Dedifferentiated amniotic fluid mesenchymal stem cell (primary cell): ENCODE results near the gene ZDHHC9.

Experiments
- DNase-seq: peaks from one replicate; pipeline ENCODE4 v3.0.0-alpha.2; 2016; ENCODE audit errors: extremely low spot score

The ZDHHC9 gene

DNA sequence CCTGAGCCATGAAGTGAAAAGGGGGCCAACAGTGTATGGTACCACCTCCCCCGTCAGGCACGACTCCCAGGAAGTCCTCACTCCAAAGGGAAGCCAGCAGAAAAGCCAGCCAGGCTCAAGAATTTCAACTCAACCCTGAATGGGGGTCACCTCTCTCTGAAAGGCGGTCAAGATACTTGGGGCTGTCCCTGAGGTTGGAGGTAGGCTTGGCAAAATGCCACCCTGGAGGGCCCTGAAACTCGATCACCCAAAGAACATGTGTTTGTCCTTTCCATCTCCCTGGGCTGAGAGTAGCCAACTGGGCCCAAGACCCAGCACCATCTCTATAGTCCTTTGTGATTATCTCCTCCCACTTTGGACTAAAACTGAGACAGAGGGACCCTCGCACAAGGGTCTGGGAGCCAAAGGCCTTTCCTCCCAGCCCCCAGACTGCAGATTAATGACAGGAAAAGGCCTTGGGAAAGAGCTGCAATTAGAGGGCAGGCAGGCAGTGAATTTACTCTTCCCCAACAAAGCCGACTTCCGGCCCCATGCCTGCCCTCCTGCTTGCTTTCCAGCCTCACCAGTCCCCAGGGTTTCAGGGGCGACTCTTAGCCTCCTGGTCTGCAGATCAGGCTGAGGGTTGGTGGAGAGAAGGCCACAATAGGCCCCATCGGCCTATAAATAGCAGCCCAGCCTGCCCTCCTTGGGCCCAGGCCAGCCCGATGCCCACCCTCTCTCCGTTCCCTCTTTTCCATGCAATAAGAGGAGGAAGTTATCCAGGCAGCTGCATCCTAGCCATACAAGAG, 58.3 kb downstream of the ZDHHC9 start:
- no peak for DNase-seq

GRCh38 chrX:129784371-129784770, 59.3 kb downstream of the ZDHHC9 start:
- no peak for DNase-seq

- DNase-seq, result no peak
Observed at GRCh38 chrX:129783291-129783713, 60.4 kb downstream of the ZDHHC9 start.

GRCh38 chrX:129782706-129783105, 61.0 kb downstream of the ZDHHC9 start:
- no peak for DNase-seq

- no peak for DNase-seq
Observed at GRCh38 chrX:129781680-129782495, 61.8 kb downstream of the ZDHHC9 start.

GRCh38 chrX:129781134-129781672, 62.5 kb downstream of the ZDHHC9 start:
- no peak for DNase-seq

GRCh38 chrX:129780441-129781105, 63.1 kb downstream of the ZDHHC9 start:
- no peak for DNase-seq

DNA sequence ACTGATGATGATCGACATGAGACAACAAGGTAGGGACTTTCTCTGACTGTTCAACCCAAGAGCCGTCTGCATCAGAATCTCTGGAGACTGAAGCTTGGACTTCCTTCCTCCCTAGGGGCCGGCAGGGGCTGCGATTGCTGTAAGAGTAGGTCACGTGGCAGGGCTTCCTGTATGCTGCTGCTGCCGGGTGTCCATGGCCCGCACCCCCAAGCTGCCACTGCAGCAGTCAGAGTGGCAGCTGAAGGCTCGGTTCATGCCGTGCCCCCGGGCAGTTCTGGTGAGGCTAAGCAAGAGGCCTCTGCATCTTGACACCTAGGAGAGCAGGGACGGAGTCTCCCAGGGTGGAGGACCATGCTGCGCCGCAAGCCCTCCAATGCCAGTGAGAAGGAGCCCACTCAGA, 63.9 kb downstream of the ZDHHC9 start, which contains the start of gene SASH3:
Gene SASH3 (plus strand): TSS at position 203 of the 400 bp plus-strand sequence. CDS start 149 bp downstream, at position 352.
- DNase-seq, result no peak

DNA sequence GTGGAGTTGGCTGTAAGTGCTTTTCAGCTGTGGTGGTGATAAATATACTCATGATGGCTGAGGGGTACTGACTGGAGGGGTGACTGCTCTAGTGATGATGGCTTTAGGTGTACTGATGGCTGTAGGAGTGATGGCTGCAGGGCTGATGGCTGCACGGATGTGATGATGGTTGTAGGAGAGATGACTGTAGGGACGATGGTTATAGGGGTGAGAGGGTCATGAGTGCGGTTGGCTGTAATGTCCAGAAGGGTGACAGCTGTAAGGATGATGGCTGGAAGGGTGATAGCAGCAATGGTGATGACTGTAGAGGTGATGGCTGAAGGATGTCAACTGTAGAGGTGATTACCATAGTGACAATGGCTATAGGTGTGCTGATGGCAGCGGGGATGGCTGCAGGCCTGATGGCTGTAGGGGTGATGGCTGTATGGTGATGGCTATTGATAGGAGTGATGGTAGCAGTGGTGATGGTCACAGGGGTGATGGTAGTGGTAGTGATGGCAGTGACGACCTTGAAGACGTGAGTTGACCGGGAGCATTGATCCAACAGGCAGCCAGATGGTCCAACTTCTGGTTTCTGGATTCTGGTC, 64.5 kb downstream of the ZDHHC9 start:
- DNase-seq, result no peak

- DNase-seq, result no peak
Observed at GRCh38 chrX:129777218-129778030, 66.3 kb downstream of the ZDHHC9 start.

DNA sequence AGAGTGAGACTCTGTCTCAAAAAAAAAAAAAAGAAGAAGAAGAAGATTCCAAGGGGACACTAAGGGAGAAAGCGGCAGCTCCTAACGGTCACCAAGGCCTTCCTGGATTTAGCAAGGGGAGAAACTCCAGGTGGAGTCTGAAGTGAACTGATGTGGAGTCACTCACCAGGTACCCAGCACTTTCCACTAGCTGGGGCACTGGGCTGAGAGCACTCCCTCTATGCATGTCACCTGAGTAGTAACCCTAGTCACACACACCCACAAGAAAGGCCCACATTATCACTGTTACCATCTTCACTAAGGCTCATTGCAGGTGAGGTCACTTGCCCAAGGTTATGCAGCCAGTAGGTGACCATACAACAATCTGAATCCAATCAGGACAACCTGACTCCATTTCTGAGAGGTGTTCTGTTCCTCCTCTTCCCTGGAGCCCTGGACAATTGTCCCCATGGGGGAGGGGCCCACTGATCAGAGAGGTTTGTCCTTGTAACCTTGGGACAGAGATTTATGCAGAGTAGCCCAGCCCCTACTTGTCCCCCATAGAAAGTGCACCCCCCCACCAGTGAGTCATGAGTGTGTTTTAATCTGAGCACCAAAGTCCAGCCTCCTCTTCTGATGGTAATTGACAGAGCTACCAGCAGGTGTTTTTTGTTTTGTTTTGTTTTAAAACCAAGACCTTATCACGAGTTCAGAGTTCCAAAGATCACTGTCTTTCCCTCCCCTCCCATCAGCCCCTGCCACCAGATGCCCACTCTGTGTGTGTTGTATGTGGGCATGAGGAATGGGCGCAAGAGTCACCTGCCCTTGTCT, 69.8 kb downstream of the ZDHHC9 start:
- DNase-seq, result no peak

- no peak for DNase-seq
Observed at GRCh38 chrX:129772796-129773431, 70.8 kb downstream of the ZDHHC9 start.

GRCh38 chrX:129771266-129771995, 72.3 kb downstream of the ZDHHC9 start:
- no peak for DNase-seq

- no peak for DNase-seq
Observed at GRCh38 chrX:129769467-129770154, 74.1 kb downstream of the ZDHHC9 start.

GRCh38 chrX:129768586-129769466, 74.9 kb downstream of the ZDHHC9 start:
- DNase-seq, result no peak

- DNase-seq, result no peak
Observed at GRCh38 chrX:129768186-129768585, 75.5 kb downstream of the ZDHHC9 start.

DNA sequence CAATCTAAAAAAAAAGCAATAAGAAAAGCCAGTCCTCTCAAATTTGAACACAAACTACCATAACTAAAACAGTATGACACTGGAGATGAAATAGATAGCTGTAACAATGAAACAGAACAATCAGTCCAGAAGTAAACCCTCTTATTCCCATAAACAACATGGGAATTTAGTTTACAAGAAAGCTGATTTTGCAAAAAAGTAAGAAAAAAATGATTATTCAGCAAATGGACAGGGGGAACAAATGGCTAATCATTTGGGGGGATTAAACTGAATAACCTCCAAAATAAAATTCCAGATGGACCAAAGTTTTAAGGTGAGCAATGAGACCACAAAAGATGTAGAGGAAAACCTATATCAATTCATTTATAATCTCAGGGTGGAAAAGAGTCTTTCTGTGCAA, 80.0 kb downstream of the ZDHHC9 start:
- DNase-seq, result no peak
